ENCODE results near the gene JOSD1.
A peak's percentile ranks its signal among the peaks of the same experiment; 100 is the strongest.

The JOSD1 gene

GRCh38 chr22:38736257-38736570 lies 35.5 kb upstream of the JOSD1 start:
- TF ChIP-seq CTCF (IDR thresholded peaks at IDR 0.05) (no peak), ZFX (IDR thresholded peaks at IDR 0.05; ENCODE audit: borderline replicate concordance) (no peak)
- H3K27ac ChIP-seq, result peak overlapping the region; percentile 52

DNA sequence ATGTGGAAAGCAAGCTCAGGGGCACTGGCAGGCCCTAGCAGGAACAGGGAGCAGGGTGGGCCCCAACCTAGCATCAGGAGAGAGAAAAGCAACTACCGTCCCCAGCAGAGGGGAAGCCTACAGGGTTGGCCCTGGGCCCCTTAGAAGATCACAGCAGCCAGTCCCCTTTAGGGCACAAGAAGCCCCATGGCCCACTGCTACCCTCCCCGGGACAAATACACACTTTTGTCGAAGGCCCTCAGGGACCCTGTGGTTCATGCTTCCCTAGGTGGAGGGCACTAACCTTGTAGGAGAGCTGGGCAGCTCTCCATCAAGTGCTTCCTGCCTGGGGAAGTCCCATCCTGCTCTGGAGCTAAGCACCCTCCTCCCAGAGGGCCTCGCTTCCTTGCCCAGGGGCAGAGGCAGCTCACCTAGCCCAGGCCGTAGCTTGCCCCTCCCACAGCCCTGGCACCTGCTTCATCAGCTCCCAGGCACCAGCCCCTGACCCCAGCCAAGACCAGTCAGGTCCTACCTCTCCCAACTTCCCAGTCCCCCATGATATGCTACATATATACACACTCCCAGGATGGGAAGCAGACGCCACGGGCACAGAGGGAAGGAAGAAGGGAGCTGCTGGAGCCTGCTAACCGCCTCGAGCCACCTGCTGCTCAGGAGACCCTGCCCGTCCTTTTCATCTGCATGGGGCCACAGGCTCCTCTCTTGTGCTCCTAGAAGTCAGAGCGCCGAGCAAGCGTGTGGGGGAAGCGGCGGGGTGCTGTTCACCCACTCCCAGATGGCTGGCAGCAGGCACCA lies 34.9 kb upstream of the JOSD1 start:
- H3K27ac ChIP-seq, result peak overlapping the region; percentile 52
- TF ChIP-seq ZFX (IDR thresholded peaks at IDR 0.05; ENCODE audit: borderline replicate concordance), result no peak
- no peak for TF ChIP-seq CTCF (IDR thresholded peaks at IDR 0.05)

DNA sequence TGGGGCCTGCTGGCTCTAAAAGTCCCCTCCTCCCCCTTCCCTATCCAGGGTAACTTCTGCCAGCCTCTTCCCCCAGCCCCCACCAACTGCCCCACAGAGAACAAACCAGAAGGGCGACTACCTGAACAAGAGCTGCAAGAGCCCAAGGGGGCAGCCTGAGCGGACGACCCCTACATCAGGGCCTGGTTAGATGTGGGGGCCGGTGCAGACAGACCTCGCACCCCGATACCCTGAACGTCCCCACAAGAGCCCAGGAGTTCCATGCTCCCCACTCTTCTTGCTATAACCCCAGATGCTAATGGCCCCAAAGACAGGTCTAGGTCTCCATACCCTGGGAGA lies 34.4 kb upstream of the JOSD1 start:
- TF ChIP-seq ZFX (IDR thresholded peaks at IDR 0.05; ENCODE audit: borderline replicate concordance) (no peak), CTCF (IDR thresholded peaks at IDR 0.05) (no peak)
- peak overlapping the region; percentile 52 for H3K27ac ChIP-seq

DNA sequence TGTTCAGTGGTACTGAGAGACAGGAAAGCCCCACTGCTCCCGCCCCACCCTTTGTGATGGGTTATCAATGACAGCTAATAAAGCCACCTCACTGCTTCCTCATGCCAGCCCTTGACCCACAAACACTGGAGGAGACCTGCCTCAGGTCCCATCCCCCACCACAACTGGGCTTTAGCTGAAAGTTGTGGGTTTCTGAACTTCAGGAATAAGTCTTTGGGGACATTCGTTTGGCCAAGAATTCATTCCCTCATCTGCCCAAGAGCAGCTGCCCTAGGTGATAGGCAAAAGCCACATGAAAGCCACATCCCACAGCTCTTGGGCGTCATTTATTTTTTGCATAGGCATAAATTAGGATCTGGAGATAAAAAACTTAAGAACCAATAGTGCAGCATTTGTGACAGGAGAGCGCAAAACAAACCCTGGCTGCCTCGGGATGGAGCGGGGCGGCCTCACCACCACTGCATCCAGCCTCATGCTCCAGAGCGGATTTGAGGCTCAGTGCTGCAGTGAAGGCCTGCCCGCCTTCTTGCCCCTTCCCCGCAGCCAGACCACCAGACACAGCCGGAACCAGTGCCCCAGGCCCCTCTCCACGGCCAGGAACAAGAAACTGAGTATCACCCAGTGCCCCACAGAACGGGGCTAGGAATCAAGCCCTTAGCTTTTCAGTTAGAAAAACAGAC lies 33.8 kb upstream of the JOSD1 start:
- TF ChIP-seq ZFX (IDR thresholded peaks at IDR 0.05; ENCODE audit: borderline replicate concordance) (no peak), CTCF (IDR thresholded peaks at IDR 0.05) (no peak)
- peak overlapping the region; percentile 52 for H3K27ac ChIP-seq

DNA sequence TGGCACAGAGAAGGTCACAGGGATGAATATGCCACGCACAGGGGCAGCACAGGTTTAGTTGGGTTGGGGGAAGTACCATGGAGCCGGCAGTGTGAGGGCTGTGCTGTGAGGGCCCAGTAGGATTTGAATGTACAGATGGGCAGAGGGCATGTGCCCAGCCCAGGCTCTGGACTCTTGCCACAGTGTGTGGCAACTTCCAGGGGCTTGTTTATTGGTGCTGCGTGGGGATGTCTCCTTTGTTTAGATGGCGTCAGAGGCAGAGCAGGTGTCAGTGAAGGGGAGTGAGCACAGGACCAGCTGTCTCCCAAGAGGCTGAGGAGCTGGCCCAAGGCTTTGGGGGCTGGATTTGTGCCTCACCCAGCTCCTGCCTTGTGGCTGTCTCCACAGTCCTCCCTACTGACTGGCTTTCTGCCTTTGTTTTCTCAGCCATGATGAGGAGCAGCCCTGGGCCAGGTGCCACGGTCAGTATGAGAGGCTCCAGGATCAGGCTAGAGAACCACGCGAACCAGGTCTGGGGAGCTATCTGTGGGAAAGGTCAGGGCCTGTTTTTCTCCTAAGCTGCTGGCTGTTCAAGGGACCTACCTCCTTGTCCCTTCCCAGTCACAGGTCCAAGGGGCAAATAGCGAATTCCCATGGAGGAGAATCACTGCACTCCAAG lies 33.1 kb upstream of the JOSD1 start:
- TF ChIP-seq ZFX (IDR thresholded peaks at IDR 0.05; ENCODE audit: borderline replicate concordance), result no peak
- TF ChIP-seq CTCF (IDR thresholded peaks at IDR 0.05), result no peak
- peak overlapping the region; percentile 52 for H3K27ac ChIP-seq

GRCh38 chr22:38733329-38733723 lies 32.6 kb upstream of the JOSD1 start:
- TF ChIP-seq CTCF (IDR thresholded peaks at IDR 0.05), result peak; percentile 88
- TF ChIP-seq ZFX (IDR thresholded peaks at IDR 0.05; ENCODE audit: borderline replicate concordance), result no peak

More at GRCh38 chr22:38733329-38733723, 32.6 kb upstream of the JOSD1 start:
- H3K27ac ChIP-seq, result peak overlapping the region; percentile 52

Data from 22Rv1 (cell line).